ENCODE results near the gene AFF2.

- TF ChIP-seq EZH2 (IDR thresholded peaks at IDR 0.05; ENCODE audit: insufficient read depth, poor library complexity, severe bottlenecking) (no peak), EZH2phosphoT487 (IDR thresholded peaks at IDR 0.05; ENCODE audit: insufficient read depth, low read depth) (no peak)
These were observed 36.5 kb downstream of the AFF2 start for GRCh38 chrX:148536961-148537360.
